Endothelial cell (in vitro differentiated cells): ENCODE measurements around the gene MYO10. TPM values are rescaled to one million over a fixed set of nuclear protein-coding genes. Genes with fewer than 3 reads are reported as not detected.
"Not testable (repeated sequence)": the region's sequence is repeated elsewhere in the genome, so short reads cannot be mapped to it uniquely, and the experiment has no call there.

Experiments
- DNase-seq: peaks from one replicate; pipeline ENCODE4 v3.0.0; 2021; ENCODE audit warnings: low spot score
- H3K27ac Mint-ChIP-seq: one replicate; pipeline ENCODE4 v1.8.0; 2021; ENCODE audit warnings: mixed read lengths, inconsistent platforms; ENCODE audit not compliant: unreplicated experiment
- H3K27me3 Mint-ChIP-seq: one replicate; pipeline ENCODE4 v1.8.0; 2021; ENCODE audit warnings: mild to moderate bottlenecking, moderate library complexity, mixed read lengths, inconsistent platforms; ENCODE audit not compliant: unreplicated experiment
- H3K36me3 Mint-ChIP-seq: one replicate; pipeline ENCODE4 v1.8.0; 2021; ENCODE audit warnings: mild to moderate bottlenecking, low read depth, mixed read lengths, inconsistent platforms; ENCODE audit not compliant: unreplicated experiment
- H3K4me1 Mint-ChIP-seq: one replicate; pipeline ENCODE4 v1.8.0; 2021; ENCODE audit warnings: mild to moderate bottlenecking, mixed read lengths, inconsistent platforms; ENCODE audit not compliant: unreplicated experiment
- H3K4me3 Mint-ChIP-seq: one replicate; pipeline ENCODE4 v1.8.0; 2021; ENCODE audit warnings: mild to moderate bottlenecking, mixed read lengths, inconsistent platforms; ENCODE audit not compliant: unreplicated experiment
- H3K9me3 Mint-ChIP-seq: one replicate; pipeline ENCODE4 v1.8.0; 2021; ENCODE audit warnings: mixed read lengths, inconsistent platforms; ENCODE audit not compliant: unreplicated experiment
- CTCF ChIP-seq: fragments of 200-600 bp; sonication (generic); IDR thresholded peaks from one replicate; pipeline ENCODE4 v1.5.0; 2021; ENCODE audit warnings: antibody characterized with exemption; ENCODE audit not compliant: unreplicated experiment
- total RNA-seq: library from RNA; stranded (reverse); fragmentation: NEBNext Ultra II Directional; extraction: Animal tissue kit (Norgen Biotek cat#: 25700); gene quantifications from one replicate; pipeline ENCODE4 v1.2.1, GENCODE V29; 2021; ENCODE audit not compliant: unreplicated experiment

MYO10 gene
- total RNA-seq, 1 donor from 2014 or later = 132 TPM

- no peak overlapping the region for H3K4me3 Mint-ChIP-seq
- peaks cover 13% of the 10 kb centered on the region for H3K36me3 Mint-ChIP-seq
- DNase-seq = no peak
- H3K27ac Mint-ChIP-seq = no peak overlapping the region
- TF ChIP-seq CTCF = no peak
- peaks cover 23% of the 10 kb centered on the region for H3K4me1 Mint-ChIP-seq
- H3K9me3 Mint-ChIP-seq = no peaks in the 10 kb centered on the region
- peaks cover 2% of the 10 kb centered on the region for H3K27me3 Mint-ChIP-seq
These were observed 55.5 kb downstream of the MYO10 start for GRCh38 chr5:16880547-16880946.

- TF ChIP-seq CTCF = no peak
- H3K4me1 Mint-ChIP-seq = peaks cover 21% of the 10 kb centered on the region
- peaks cover 3% of the 10 kb centered on the region for H3K9me3 Mint-ChIP-seq
- H3K4me3 Mint-ChIP-seq = no peak overlapping the region
- H3K36me3 Mint-ChIP-seq = peaks cover 22% of the 10 kb centered on the region
- peaks cover 2% of the 10 kb centered on the region for H3K27me3 Mint-ChIP-seq
- no peak for DNase-seq
- no peak overlapping the region for H3K27ac Mint-ChIP-seq
These were observed 56.4 kb downstream of the MYO10 start for GRCh38 chr5:16879650-16880049.

GRCh38 chr5:16879191-16879590 lies 56.9 kb downstream of the MYO10 start:
- H3K27me3 Mint-ChIP-seq = peaks cover 2% of the 10 kb centered on the region
- H3K36me3 Mint-ChIP-seq = peaks cover 27% of the 10 kb centered on the region
- peaks cover 7% of the 10 kb centered on the region for H3K9me3 Mint-ChIP-seq
- peaks cover 18% of the 10 kb centered on the region for H3K4me1 Mint-ChIP-seq
- TF ChIP-seq CTCF = no peak
- DNase-seq = no peak
- no peak overlapping the region for H3K27ac Mint-ChIP-seq
- no peak overlapping the region for H3K4me3 Mint-ChIP-seq

GRCh38 chr5:16877267-16877935 lies 58.7 kb downstream of the MYO10 start:
- Mint-ChIP-seq H3K4me3 (no peak overlapping the region), H3K27ac (no peak overlapping the region), H3K9me3 (peaks cover 12% of the 10 kb centered on the region), H3K36me3 (peaks cover 43% of the 10 kb centered on the region), H3K4me1 (peaks cover 18% of the 10 kb centered on the region), H3K27me3 (no peaks in the 10 kb centered on the region)
- no peak for TF ChIP-seq CTCF
- no peak for DNase-seq

- not testable (repeated sequence) for DNase-seq, H3K27ac Mint-ChIP-seq, H3K27me3 Mint-ChIP-seq
- Mint-ChIP-seq H3K9me3 (peaks cover 13% of the 10 kb centered on the region), H3K4me1 (peaks cover 20% of the 10 kb centered on the region), H3K4me3 (peak overlapping the region; percentile 42), H3K36me3 (peaks cover 58% of the 10 kb centered on the region)
These were observed 61.7 kb downstream of the MYO10 start for GRCh38 chr5:16874424-16874823.
